OCI-LY1 (cell line): ENCODE measurements around the gene NSUN2.
"Not testable (repeated sequence)": the region's sequence is repeated elsewhere in the genome, so short reads cannot be mapped to it uniquely, and the experiment has no call there.

Experiments
- H2AFZ ChIP-seq: fragments of 200-600 bp; sonication (generic), shearing (Covaris generic); 2 replicates; pipeline ENCODE4 v1.6.0; 2014; ENCODE audit warnings: antibody characterized with exemption, mild to moderate bottlenecking, low read length
- H3F3A ChIP-seq: fragments of 200-600 bp; sonication (generic), shearing (Covaris generic); 2 replicates; pipeline ENCODE4 v1.6.0; 2014; ENCODE audit warnings: mild to moderate bottlenecking, antibody characterized with exemption, low read length, moderate library complexity; ENCODE audit not compliant: insufficient read depth
- H3K27ac ChIP-seq: fragments of 200-600 bp; sonication (generic); 2 replicates; pipeline ENCODE4 v1.5.1; 2014; ENCODE audit warnings: low read length, mixed run types, mild to moderate bottlenecking, low read depth; ENCODE audit not compliant: poor library complexity, severe bottlenecking
- H3K27me3 ChIP-seq: fragments of 200-600 bp; sonication (generic); 2 replicates; pipeline ENCODE4 v1.6.0; 2014; ENCODE audit warnings: antibody characterized with exemption, mild to moderate bottlenecking, low read length, moderate library complexity; ENCODE audit not compliant: insufficient read depth
- H3K36me3 ChIP-seq: fragments of 200-600 bp; sonication (generic); 2 replicates; pipeline ENCODE4 v1.6.1; 2014; ENCODE audit warnings: mild to moderate bottlenecking, antibody characterized with exemption, low read length, moderate library complexity, mixed read lengths; ENCODE audit not compliant: insufficient read depth
- H3K4me1 ChIP-seq: fragments of 200-600 bp; sonication (generic); 2 replicates; pipeline ENCODE4 v1.5.1; 2014; ENCODE audit warnings: mild to moderate bottlenecking, low read length, moderate library complexity; ENCODE audit not compliant: insufficient read depth, severe bottlenecking
- H3K4me2 ChIP-seq: fragments of 200-600 bp; sonication (generic), shearing (Covaris generic); 2 replicates; pipeline ENCODE4 v1.6.1; 2014; ENCODE audit warnings: low read length
- H3K4me3 ChIP-seq: fragments of 200-600 bp; sonication (generic); 2 replicates; pipeline ENCODE4 v1.5.1; 2014; ENCODE audit warnings: low read length, low read depth, mild to moderate bottlenecking, mixed read lengths; ENCODE audit not compliant: poor library complexity, severe bottlenecking
- H3K79me2 ChIP-seq: fragments of 200-600 bp; shearing (Covaris generic); 2 replicates; pipeline ENCODE4 v1.6.1; 2016; ENCODE audit warnings: mixed run types, low read length, mixed read lengths; ENCODE audit not compliant: insufficient read depth
- H3K9ac ChIP-seq: fragments of 200-600 bp; sonication (generic), shearing (Covaris generic); 2 replicates; pipeline ENCODE4 v1.6.1; 2014; ENCODE audit warnings: mild to moderate bottlenecking, low read length, mixed read lengths
- H3K9me2 ChIP-seq: fragments of 200-600 bp; sonication (generic), shearing (Covaris generic); 2 replicates; pipeline ENCODE4 v1.6.1; 2014; ENCODE audit warnings: low read depth, mild to moderate bottlenecking, low read length, mixed read lengths
- H3K9me3 ChIP-seq: fragments of 200-600 bp; shearing (Covaris generic); 2 replicates; pipeline ENCODE4 v1.6.1; 2014; ENCODE audit warnings: low read length, mixed read lengths
- H4K20me1 ChIP-seq: fragments of 200-600 bp; sonication (generic), shearing (Covaris generic); 2 replicates; pipeline ENCODE4 v1.6.0; 2016; ENCODE audit warnings: mild to moderate bottlenecking, low read length; ENCODE audit not compliant: insufficient read depth
- EZH2 ChIP-seq: fragments of 200-600 bp; sonication (generic), shearing (Covaris generic); IDR thresholded peaks from 2 replicates; pipeline ENCODE4 v1.8.0; 2017; ENCODE audit warnings: borderline replicate concordance, mixed run types, mild to moderate bottlenecking, antibody characterized with exemption, low read length, moderate library complexity, mixed read lengths
- TF ChIP-seq, protein P1 (sequence below): fragments of 200-600 bp; sonication (generic), shearing (Covaris generic); IDR thresholded peaks from 2 replicates; pipeline ENCODE4 v1.5.1; 2017; ENCODE audit warnings: mild to moderate bottlenecking, antibody characterized with exemption, low read length, moderate library complexity, mixed read lengths

The NSUN2 gene

GRCh38 chr5:6649681-6650080 lies 16.8 kb upstream of the NSUN2 start:
- Histone ChIP-seq H3K9me3 (peaks cover 5% of the 10 kb centered on the region; the same call in 1 of the 2 replicates), H3K4me2 (no peak overlapping the region), H3K79me2 (no peaks in the 10 kb centered on the region), H4K20me1 (no peaks in the 10 kb centered on the region), H3K4me3 (no peak overlapping the region), H3K36me3 (peaks cover 29% of the 10 kb centered on the region), H3K9me2 (no peaks in the 10 kb centered on the region), H3K27me3 (no peaks in the 10 kb centered on the region), H3K4me1 (peaks cover 31% of the 10 kb centered on the region), H3K27ac (no peak overlapping the region), H2AFZ (no peak overlapping the region), H3F3A (no peaks in the 10 kb centered on the region; the same call in 1 of the 2 replicates), H3K9ac (no peak overlapping the region)
- no peak for TF ChIP-seq EZH2
- TF ChIP-seq, protein P1, sequence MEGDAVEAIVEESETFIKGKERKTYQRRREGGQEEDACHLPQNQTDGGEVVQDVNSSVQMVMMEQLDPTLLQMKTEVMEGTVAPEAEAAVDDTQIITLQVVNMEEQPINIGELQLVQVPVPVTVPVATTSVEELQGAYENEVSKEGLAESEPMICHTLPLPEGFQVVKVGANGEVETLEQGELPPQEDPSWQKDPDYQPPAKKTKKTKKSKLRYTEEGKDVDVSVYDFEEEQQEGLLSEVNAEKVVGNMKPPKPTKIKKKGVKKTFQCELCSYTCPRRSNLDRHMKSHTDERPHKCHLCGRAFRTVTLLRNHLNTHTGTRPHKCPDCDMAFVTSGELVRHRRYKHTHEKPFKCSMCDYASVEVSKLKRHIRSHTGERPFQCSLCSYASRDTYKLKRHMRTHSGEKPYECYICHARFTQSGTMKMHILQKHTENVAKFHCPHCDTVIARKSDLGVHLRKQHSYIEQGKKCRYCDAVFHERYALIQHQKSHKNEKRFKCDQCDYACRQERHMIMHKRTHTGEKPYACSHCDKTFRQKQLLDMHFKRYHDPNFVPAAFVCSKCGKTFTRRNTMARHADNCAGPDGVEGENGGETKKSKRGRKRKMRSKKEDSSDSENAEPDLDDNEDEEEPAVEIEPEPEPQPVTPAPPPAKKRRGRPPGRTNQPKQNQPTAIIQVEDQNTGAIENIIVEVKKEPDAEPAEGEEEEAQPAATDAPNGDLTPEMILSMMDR = no peak

- Histone ChIP-seq H3K79me2 (no peaks in the 10 kb centered on the region), H3K27me3 (no peaks in the 10 kb centered on the region), H3K27ac (no peak overlapping the region), H2AFZ (no peak overlapping the region), H3K4me3 (no peak overlapping the region), H4K20me1 (no peaks in the 10 kb centered on the region), H3K9ac (no peak overlapping the region), H3K9me2 (no peaks in the 10 kb centered on the region), H3K4me1 (peaks cover 31% of the 10 kb centered on the region), H3F3A (no peaks in the 10 kb centered on the region; the same call in 1 of the 2 replicates), H3K36me3 (peaks cover 34% of the 10 kb centered on the region), H3K4me2 (no peak overlapping the region), H3K9me3 (peaks cover 5% of the 10 kb centered on the region; the same call in 1 of the 2 replicates)
- no peak for TF ChIP-seq EZH2
- TF ChIP-seq, protein P1 = no peak
These were observed 16.3 kb upstream of the NSUN2 start for GRCh38 chr5:6649186-6649585.

- not testable (repeated sequence) for H3K79me2 ChIP-seq, H3F3A ChIP-seq, H3K9ac ChIP-seq, H4K20me1 ChIP-seq, H3K4me1 ChIP-seq, H3K27ac ChIP-seq, H3K4me3 ChIP-seq, H3K9me2 ChIP-seq, H2AFZ ChIP-seq, H3K9me3 ChIP-seq, H3K27me3 ChIP-seq, H3K4me2 ChIP-seq
- H3K36me3 ChIP-seq = peaks cover 34% of the 10 kb centered on the region
These were observed 12.9 kb upstream of the NSUN2 start for GRCh38 chr5:6645571-6646362.

DNA sequence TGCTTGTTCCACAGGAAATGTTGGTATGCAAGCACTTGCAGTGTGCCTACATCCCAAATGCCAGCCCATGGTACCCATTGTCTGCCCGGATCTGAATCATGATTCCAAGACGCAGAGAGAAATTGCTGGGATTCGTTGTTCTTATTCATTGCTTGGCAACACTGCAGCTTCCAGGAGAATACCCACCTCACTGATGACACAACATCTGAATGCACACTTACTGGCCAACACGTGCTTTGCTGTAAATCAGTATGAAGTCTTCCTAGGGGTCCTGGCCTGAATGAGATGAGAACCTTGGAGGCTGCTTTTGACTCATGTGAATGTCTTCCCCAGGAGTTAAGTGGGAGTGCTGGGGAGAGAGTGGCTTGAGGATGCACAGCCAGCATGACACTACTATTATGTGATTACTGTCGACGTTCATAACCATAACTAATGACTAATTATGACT lies 12.0 kb upstream of the NSUN2 start:
- no peaks in the 10 kb centered on the region for H3F3A ChIP-seq
- no peak overlapping the region for H3K4me2 ChIP-seq
- H3K36me3 ChIP-seq = peaks cover 29% of the 10 kb centered on the region
- no peaks in the 10 kb centered on the region for H3K9me2 ChIP-seq
- TF ChIP-seq EZH2 = no peak
- TF ChIP-seq, protein P1 = no peak
- H3K27me3 ChIP-seq = no peaks in the 10 kb centered on the region
- no peak overlapping the region for H3K9ac ChIP-seq
- H3K9me3 ChIP-seq = peaks cover 1% of the 10 kb centered on the region; the same call in 1 of the 2 replicates
- H2AFZ ChIP-seq = no peak overlapping the region
- H3K4me3 ChIP-seq = no peak overlapping the region
- H4K20me1 ChIP-seq = no peaks in the 10 kb centered on the region
- H3K27ac ChIP-seq = no peak overlapping the region
- no peaks in the 10 kb centered on the region for H3K79me2 ChIP-seq
- H3K4me1 ChIP-seq = peaks cover 4% of the 10 kb centered on the region
